B cell (primary cell): Measurements from ENCODE around the gene DDIT4. TPM values are rescaled to one million over a fixed set of nuclear protein-coding genes. Genes with fewer than 3 reads are reported as not detected.

ENCODE experiments used
- ATAC-seq: fragments of 200-7000 bp; cut with Tn5 transposase; one replicate; pipeline ENCODE4 v1.10.0; 2021; ENCODE audit warnings: low read depth, mild to moderate bottlenecking, moderate number of reproducible peaks, moderate library complexity
- CTCF ChIA-PET: fragments of 350-600 bp; sonication (Branson Sonifier 250); formaldehyde crosslinking; loops from one replicate; lab custom pipeline; 2021; ENCODE audit warnings: antibody characterized with exemption, inconsistent platforms; lab: Charles Lee
- POLR2A ChIA-PET: fragments of 350-600 bp; sonication (Branson Sonifier 250); formaldehyde crosslinking; loops from one replicate; lab custom pipeline; 2021; ENCODE audit warnings: antibody characterized with exemption; lab: Charles Lee
- DNase-seq: peaks from one replicate; pipeline ENCODE4 v3.0.0; 2013
- H2AFZ ChIP-seq: 2 replicates; pipeline ENCODE4 v1.6.1; 2012; ENCODE audit warnings: mild to moderate bottlenecking, low read depth, low read length; ENCODE audit not compliant: insufficient read depth, poor library complexity, severe bottlenecking
- H3K27ac ChIP-seq, 2 donors: 1 replicate in 1 of 2; 2 replicates in 1 of 2; pipeline ENCODE4 v1.5.1; 2012 to 2013; ENCODE audit warnings: low read length in 2 of 2, mild to moderate bottlenecking in 2 of 2, moderate library complexity in 1 of 2
- H3K27me3 ChIP-seq, 4 experiments: fragments of 200-600 bp in 1 of 4; sonication (generic) in 1 of 4; replicated peaks in 1 of 4; 1 replicate in 2 of 4; 2 replicates in 2 of 4; pipeline versions ENCODE4 v1.6.1 to v1.7.0; 2013 to 2016; ENCODE audit warnings: low read length in 3 of 4, mild to moderate bottlenecking in 2 of 4, mixed read lengths in 1 of 4, moderate library complexity in 1 of 4; ENCODE audit not compliant: insufficient read depth in 4 of 4, control insufficient read depth in 3 of 4; ENCODE audit errors: control extremely low read depth in 1 of 4
- H3K36me3 ChIP-seq, 2 experiments: replicated peaks in 1 of 2; 1 replicate in 1 of 2; 2 replicates in 1 of 2; pipeline versions ENCODE4 v1.6.1 to v1.7.1; 2013; ENCODE audit warnings: low read length in 1 of 2; ENCODE audit not compliant: insufficient read depth in 2 of 2, control insufficient read depth in 1 of 2; ENCODE audit errors: control extremely low read depth in 1 of 2, extremely low read depth in 1 of 2
- H3K4me1 ChIP-seq, 2 donors: fragments of 200-600 bp in 1 of 2; sonication (generic) in 1 of 2; 1 replicate in 1 of 2; 2 replicates in 1 of 2; pipeline versions ENCODE4 v1.5.1 to v1.6.1; 2013 to 2017; ENCODE audit warnings: low read length in 2 of 2; ENCODE audit not compliant: control insufficient read depth in 2 of 2, insufficient read depth in 2 of 2
- H3K4me2 ChIP-seq: replicated peaks from 2 replicates; pipeline ENCODE3; 2012; ENCODE audit warnings: mild to moderate bottlenecking, low read depth, low read length; ENCODE audit not compliant: poor library complexity, severe bottlenecking
- H3K4me3 ChIP-seq, 5 experiments: fragments of 200-600 bp in 1 of 5; sonication (generic) in 1 of 5; 1 replicate in 3 of 5; 2 replicates in 2 of 5; pipeline versions ENCODE4 v1.5.1 to v1.7.0; 2011 to 2016; ENCODE audit warnings: low read length in 4 of 5, mild to moderate bottlenecking in 4 of 5, low read depth in 2 of 5, control low read depth in 1 of 5, moderate library complexity in 1 of 5; ENCODE audit not compliant: insufficient read depth in 1 of 5; ENCODE audit errors: control extremely low read depth in 1 of 5, extremely low read depth in 1 of 5
- H3K79me2 ChIP-seq: fragments of 200-600 bp; sonication (generic); one replicate; pipeline ENCODE4 v1.6.0; 2016; ENCODE audit warnings: low read length; ENCODE audit not compliant: control insufficient read depth, insufficient read depth
- H3K9ac ChIP-seq: fragments of 200-600 bp; sonication (generic); 2 replicates; pipeline ENCODE4 v1.6.1; 2017; ENCODE audit warnings: mild to moderate bottlenecking, low read length, moderate library complexity
- H3K9me3 ChIP-seq, 3 donors: one replicate each; pipeline versions ENCODE4 v1.6.1 to v1.7.1; 2013; ENCODE audit warnings: low read length in 2 of 3; ENCODE audit not compliant: control insufficient read depth in 2 of 3, insufficient read depth in 1 of 3; ENCODE audit errors: control extremely low read depth in 1 of 3
- H4K20me1 ChIP-seq: 2 replicates; pipeline ENCODE4 v1.6.0; 2012; ENCODE audit warnings: mild to moderate bottlenecking, low read length; ENCODE audit not compliant: insufficient read depth, control insufficient read depth, poor library complexity, severe bottlenecking
- H3K27ac Mint-ChIP-seq: one replicate; pipeline ENCODE4 v1.8.0; 2021; ENCODE audit warnings: mixed read lengths
- H3K27me3 Mint-ChIP-seq: one replicate; pipeline ENCODE4 v1.8.0; 2021; ENCODE audit warnings: mixed read lengths
- H3K4me1 Mint-ChIP-seq: one replicate; pipeline ENCODE4 v1.8.0; 2021; ENCODE audit warnings: mixed read lengths
- H3K4me3 Mint-ChIP-seq: one replicate; pipeline ENCODE4 v1.8.0; 2021; ENCODE audit warnings: mixed read lengths
- H3K9me3 Mint-ChIP-seq: one replicate; pipeline ENCODE4 v1.8.0; 2022; ENCODE audit warnings: mixed read lengths; ENCODE audit not compliant: insufficient read depth
- CTCF ChIP-seq: fragments of 200-600 bp; IDR thresholded peaks from one replicate; pipeline ENCODE4 v1.8.0; 2022; ENCODE audit warnings: antibody characterized with exemption, mild to moderate bottlenecking
- EZH2 ChIP-seq: IDR thresholded peaks from 2 replicates; pipeline ENCODE4 v1.6.1; 2012; ENCODE audit warnings: borderline replicate concordance, low read depth, mild to moderate bottlenecking, moderate library complexity, low read length; ENCODE audit not compliant: insufficient read depth, poor library complexity, severe bottlenecking
- WGBS: methylation state at CpG from one replicate; pipeline ENCODE4 v1.1.5; 2013; ENCODE audit warnings: missing lambda C conversion rate; ENCODE audit not compliant: insufficient coverage; 5-methylcytosine and 5-hydroxymethylcytosine counted together
- intact Hi-C: fragments of 100-400 bp; cut with micrococcal nuclease; formaldehyde crosslinking; loops from one replicate; pipeline ENCODE4 v1.10.0; 2022
- polyA plus RNA-seq: library from polyadenylated mRNA; depleted of rRNA; stranded (reverse); fragments of >200 nt; gene quantifications from 2 replicates; pipeline ENCODE4 v1.2.3, GENCODE V29; 2012
- total RNA-seq, 2 donors: library from RNA; stranded (reverse); fragments of 120-200 nt in 1 of 2; gene quantifications; 1 replicate in 1 of 2; 2 replicates in 1 of 2; pipeline versions ENCODE4 v1.2.3 to v1.2.4, GENCODE V29; 2013 to 2022

DDIT4 gene
- total and polyA plus RNA-seq, 2 donors (not counting 1 experiment from before 2014, with no cell fraction given) = 102 to 110 TPM

DNA sequence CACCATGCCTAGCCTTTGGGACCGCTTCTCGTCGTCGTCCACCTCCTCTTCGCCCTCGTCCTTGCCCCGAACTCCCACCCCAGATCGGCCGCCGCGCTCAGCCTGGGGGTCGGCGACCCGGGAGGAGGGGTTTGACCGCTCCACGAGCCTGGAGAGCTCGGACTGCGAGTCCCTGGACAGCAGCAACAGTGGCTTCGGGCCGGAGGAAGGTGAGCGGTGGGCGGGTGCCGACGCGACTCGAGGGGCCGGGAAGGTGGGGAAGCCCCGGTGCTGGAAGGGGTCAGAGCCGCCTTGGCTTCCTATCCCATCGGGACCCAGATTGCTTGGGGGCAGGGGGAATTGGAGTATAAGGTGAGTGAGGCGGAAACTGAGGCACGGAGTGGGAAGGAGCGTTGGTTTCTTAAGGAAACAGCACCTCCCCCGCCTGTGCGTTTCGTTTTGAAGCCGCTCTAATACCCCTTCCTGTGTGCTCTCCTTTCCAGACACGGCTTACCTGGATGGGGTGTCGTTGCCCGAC is 547 bp downstream of the DDIT4 start:
- Histone ChIP-seq H3K36me3 (peaks cover 0 to 15% of the 10 kb centered on the region in 2 experiments), H3K27ac (peak overlapping the region; percentile 80 to 87), H3K4me3 (peak overlapping the region; percentile 91 to 99 (median 98)), H3K27me3 (no peaks in the 10 kb centered on the region), H3K4me2 (peak overlapping the region; percentile 92), H2AFZ (peak overlapping the region; percentile 79), H3K79me2 (peaks cover 24% of the 10 kb centered on the region), H3K9ac (peak overlapping the region; percentile 91), H4K20me1 (peaks cover 25% of the 10 kb centered on the region), H3K9me3 (no peaks in the 10 kb centered on the region), H3K4me1 (peaks cover 22 to 33% of the 10 kb centered on the region in 2 donors)
- no peak for DNase-seq
- POLR2A ChIA-PET = interaction anchor here (0.6 to 5.9 kb wide), 16 partner anchors 8 to 107 kb away, joined by 3 to 73 read pairs (median 6); partner anchors contain the start of genes ANAPC16 and ASCC1
- CTCF ChIA-PET = interaction anchor here (0.8 to 5.5 kb wide), 23 partner anchors 9 to 225 kb away, joined by 3 to 132 read pairs (median 7); partner anchors contain the start of genes ANAPC16 and ASCC1
- Mint-ChIP-seq H3K27ac (peak overlapping the region; percentile 97), H3K27me3 (no peaks in the 10 kb centered on the region), H3K9me3 (no peaks in the 10 kb centered on the region), H3K4me3 (peak overlapping the region; percentile 98), H3K4me1 (peaks cover 45% of the 10 kb centered on the region)
- peak; percentile 0 for ATAC-seq
- intact Hi-C loops = loop anchor here (1.0 to 10.0 kb wide), 3 partner anchors 61 to 1721 kb away; partner anchors contain the start of genes MCU and VCL
- TF ChIP-seq EZH2 = no peak
- TF ChIP-seq CTCF = no peak
- under 1% methylated on average over 39 of the region's 40 CpGs for WGBS
